GM12865 (cell line): ENCODE data around the gene GTF2A1L.

Experiments
- DNase-seq: peaks from one replicate; pipeline ENCODE4 v3.0.0; 2010; ENCODE audit warnings: low read depth
- H3K4me3 ChIP-seq: 2 replicates; pipeline ENCODE4 v1.5.1; 2011; ENCODE audit warnings: mild to moderate bottlenecking, low read depth, low read length, control low read depth
- CTCF ChIP-seq: IDR thresholded peaks from 2 replicates; pipeline ENCODE4 v1.5.1; 2011; ENCODE audit warnings: low read length, control low read depth, low read depth, inconsistent platforms; ENCODE audit not compliant: insufficient read depth; ENCODE audit errors: missing control alignments

The GTF2A1L gene

GRCh38 chr2:48728840-48729239 is 111.2 kb downstream of the GTF2A1L start:
- no peak for DNase-seq
- H3K4me3 ChIP-seq = no peak overlapping the region
- no peak for TF ChIP-seq CTCF
